Panc1 (cell line): Measurements from ENCODE around the gene SKI. TPM values are rescaled to one million over a fixed set of nuclear protein-coding genes. Genes with fewer than 3 reads are reported as not detected.
A peak's percentile ranks its signal among the peaks of the same experiment; 100 is the strongest.

Experiments
- ATAC-seq: fragments of 200-7000 bp; cut with Tn5 transposase; 2 replicates; pipeline ENCODE4 v1.9.1; 2020; ENCODE audit warnings: mild to moderate bottlenecking, moderate library complexity
- BruUV-seq: library from RNA; stranded (reverse); fragments of 400-500 nt; replicated peaks from 2 replicates; lab custom pipeline; 2021; lab: Mats Ljungman, UMichigan
- CTCF ChIA-PET: fragments of 300-600 bp; sonication (Branson Sonifier 250); formaldehyde crosslinking; loops from one replicate; lab custom pipeline; 2022; ENCODE audit warnings: antibody characterized with exemption; lab: Charles Lee
- POLR2A ChIA-PET: fragments of 300-600 bp; sonication (Branson Sonifier 250); formaldehyde crosslinking; loops from one replicate; lab custom pipeline; 2022; ENCODE audit warnings: antibody characterized with exemption; lab: Charles Lee
- DNase-seq: peaks from one replicate; pipeline ENCODE4 v3.0.0-alpha.2; 2010; ENCODE audit warnings: low read depth, low spot score
- H3K27ac ChIP-seq: 2 replicates; pipeline ENCODE4 v1.5.1; 2011; ENCODE audit warnings: mild to moderate bottlenecking, low read length, inconsistent platforms
- H3K27me3 ChIP-seq: fragments of 200-500 bp; sonication (Bioruptor generic); 2 replicates; pipeline ENCODE4 v1.6.0; 2014; ENCODE audit warnings: low read length, inconsistent platforms; ENCODE audit not compliant: control insufficient read depth, insufficient read depth
- H3K36me3 ChIP-seq: fragments of 200-500 bp; sonication (Bioruptor generic); 2 replicates; pipeline ENCODE4 v1.5.1; 2014; ENCODE audit warnings: inconsistent platforms, mild to moderate bottlenecking, low read length, moderate library complexity; ENCODE audit not compliant: control insufficient read depth, insufficient read depth
- H3K4me1 ChIP-seq: 2 replicates; pipeline ENCODE4 v1.5.1; 2011; ENCODE audit warnings: inconsistent platforms, mild to moderate bottlenecking, low read length, moderate library complexity; ENCODE audit not compliant: control insufficient read depth, insufficient read depth
- H3K4me3 ChIP-seq, 2 experiments: 2 replicates each; pipeline ENCODE4 v1.5.1; 2011 to 2012; ENCODE audit warnings: low read depth in 2 of 2, low read length in 2 of 2, mild to moderate bottlenecking in 2 of 2, inconsistent platforms in 1 of 2, moderate library complexity in 1 of 2
- H3K9me3 ChIP-seq: fragments of 200-500 bp; sonication (Bioruptor generic); 2 replicates; pipeline ENCODE4 v1.5.1; 2014; ENCODE audit warnings: low read depth, mild to moderate bottlenecking, inconsistent platforms, low read length, moderate library complexity; ENCODE audit not compliant: control insufficient read depth, insufficient read depth
- CTCF ChIP-seq: fragments of 450-650 bp; IDR thresholded peaks from 2 replicates; pipeline ENCODE4 v1.5.1; 2017; ENCODE audit warnings: mild to moderate bottlenecking
- POLR2AphosphoS5 ChIP-seq: IDR thresholded peaks from 2 replicates; pipeline ENCODE4 v1.6.1; 2012; ENCODE audit warnings: mild to moderate bottlenecking, low read depth, low read length, moderate library complexity
- REST ChIP-seq, 2 experiments: IDR thresholded peaks; 2 replicates each; pipeline ENCODE4 v1.6.1; 2011 to 2012; ENCODE audit warnings: low read depth in 2 of 2, control low read depth in 1 of 2, low read length in 1 of 2, mild to moderate bottlenecking in 1 of 2, moderate library complexity in 1 of 2; ENCODE audit not compliant: insufficient read depth in 1 of 2
- SIN3A ChIP-seq: IDR thresholded peaks from 2 replicates; pipeline ENCODE4 v1.6.1; 2012; ENCODE audit warnings: low read depth, mild to moderate bottlenecking, low read length, moderate library complexity, borderline replicate concordance; ENCODE audit not compliant: insufficient read depth
- TCF7L2 ChIP-seq: IDR thresholded peaks from 2 replicates; pipeline ENCODE4 v1.6.1; 2011; ENCODE audit warnings: mild to moderate bottlenecking, low read depth, low read length, inconsistent platforms
- in situ Hi-C: cut with HindIII; loops from 2 replicates; pipeline ENCODE4 v1.10.0; 2016; ENCODE audit warnings: low sequenced_read_pairs, low pct_unique_long_range_greater_than_20kb
- intact Hi-C: fragments of 100-400 bp; cut with micrococcal nuclease; formaldehyde crosslinking; loops from one replicate; pipeline ENCODE4 v1.10.0; 2022; ENCODE audit not compliant: unreplicated experiment
- total RNA-seq: library from RNA; stranded (reverse); gene quantifications from one replicate; pipeline ENCODE4 v1.2.1, GENCODE V29; 2021; ENCODE audit not compliant: unreplicated experiment

SKI gene
- total RNA-seq, 1 experiment from 2014 or later = 63.2 TPM

GRCh38 chr1:2194319-2194897 lies 33.7 kb upstream of the SKI start, which contains the start of gene FAAP20:
Gene FAAP20, minus strand, starts transcription at chr1:2194772. Its CDS starts 23 bp downstream, at chr1:2194749.
- Histone ChIP-seq H3K4me1 (peaks cover 46% of the 10 kb centered on the region), H3K4me3 (peak within 1 kb of the TSS; percentile 63 to 71), H3K9me3 (no peaks in the 10 kb centered on the region), H3K27me3 (no peaks in the 10 kb centered on the region), H3K36me3 (no peaks in the 10 kb centered on the region; the same call in 1 of the 2 replicates), H3K27ac (peak within 1 kb of the TSS; percentile 91)
- in situ Hi-C loops = loop anchor here (10.0 kb wide), 1 partner anchor 200 kb away; the partner anchor contains the start of genes MORN1 and RER1
- intact Hi-C loops = loop anchor here (2.0 to 10.0 kb wide), 2 partner anchors 120 to 186 kb away; no protein-coding TSS in a partner anchor
- ATAC-seq = peak; percentile 62
- ChIA-PET CTCF (interaction anchor here (0.6 to 3.2 kb wide), 10 partner anchors 31 to 197 kb away, joined by 3 to 38 read pairs (median 4); partner anchors contain the start of genes MORN1 and RER1), POLR2A (interaction anchor here (0.6 kb wide), 1 partner anchor 187 kb away, joined by 5 read pairs; no protein-coding TSS in a partner anchor)
- DNase-seq = no peak
- no peak for TF ChIP-seq REST (IDR thresholded peaks at IDR 0.05; ENCODE audit: insufficient read depth in 1 of 2, low read depth in 2 of 2, low read length in 1 of 2)
- TF ChIP-seq SIN3A = 0 out of 2 replicates have a peak, but pooled peaks have one; percentile 45
- no peak for TF ChIP-seq CTCF
- no TSS peak for BruUV-seq

- Histone ChIP-seq H3K27ac (peak overlapping the region; percentile 91), H3K36me3 (no peaks in the 10 kb centered on the region; the same call in 1 of the 2 replicates), H3K4me1 (peaks cover 44% of the 10 kb centered on the region), H3K9me3 (no peaks in the 10 kb centered on the region), H3K4me3 (peak overlapping the region; percentile 63), H3K27me3 (no peaks in the 10 kb centered on the region)
- ATAC-seq = peak; percentile 84
- no peak for DNase-seq
- POLR2A ChIA-PET = interaction anchor here (0.6 kb wide), 4 partner anchors 15 to 362 kb away, joined by 3 to 8 read pairs (median 4); no protein-coding TSS in a partner anchor
- intact Hi-C loops (loop anchor here (2.0 to 10.0 kb wide), 2 partner anchors 120 to 186 kb away; no protein-coding TSS in a partner anchor), in situ Hi-C loops (loop anchor here (10.0 kb wide), 1 partner anchor 200 kb away; the partner anchor contains the start of genes MORN1 and RER1)
- TF ChIP-seq TCF7L2 (no peak), REST (IDR thresholded peaks at IDR 0.05; ENCODE audit: insufficient read depth in 1 of 2, low read depth in 2 of 2, low read length in 1 of 2) (0 out of 4 replicates have a peak, but pooled peaks of 1 of the 2 experiments have one; percentile 40), POLR2AphosphoS5 (peak; percentile 25; the same call in 1 of the 2 replicates), CTCF (peak; percentile 97), SIN3A (peak; percentile 22; the same call in 1 of the 2 replicates)
- no TSS peak for BruUV-seq
- CTCF ChIA-PET = interaction anchor here (0.5 to 3.2 kb wide), 11 partner anchors 30 to 236 kb away, joined by 3 to 38 read pairs (median 4); partner anchors contain the start of genes MORN1 and RER1
Measured at GRCh38 chr1:2194898-2195673, 33.0 kb upstream of the SKI start.
